Endothelial cell of hepatic sinusoid (primary cell): ENCODE measurements around the gene NR3C2.

ENCODE experiments used
- in situ Hi-C: cut with HindIII; loops from 2 replicates; pipeline ENCODE4 v1.10.0; 2017; ENCODE audit warnings: low sequenced_read_pairs

NR3C2 gene

GRCh38 chr4:148060264-148061140 is 381.7 kb downstream of the NR3C2 start:
- in situ Hi-C loops: no loop called here

GRCh38 chr4:148059617-148060180 is 382.5 kb downstream of the NR3C2 start:
- in situ Hi-C loops: no loop called here

GRCh38 chr4:148057984-148058859 is 384.0 kb downstream of the NR3C2 start:
- in situ Hi-C loops: no loop called here

GRCh38 chr4:148057516-148057915 is 384.7 kb downstream of the NR3C2 start:
- in situ Hi-C loops: no loop called here

DNA sequence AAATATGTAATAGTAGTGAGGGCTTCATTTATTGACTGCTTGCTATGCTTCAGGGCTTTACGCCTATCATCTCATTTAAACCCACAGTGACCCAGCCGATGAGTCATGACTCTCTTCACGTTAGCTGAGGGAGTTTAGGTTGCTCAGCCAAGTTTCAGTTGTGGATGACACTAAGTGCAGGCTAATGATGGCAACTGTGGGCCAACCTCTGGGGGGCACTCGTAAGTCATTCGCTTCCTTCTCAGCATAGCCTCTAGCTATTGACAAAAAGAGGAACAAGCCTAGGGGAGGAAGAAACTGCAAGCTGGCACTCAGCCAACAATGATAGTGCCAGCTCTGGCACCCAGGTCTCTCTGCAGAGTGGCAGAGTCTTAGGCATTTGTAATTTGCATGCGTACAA is 385.3 kb downstream of the NR3C2 start:
- in situ Hi-C loops: no loop called here

GRCh38 chr4:148055844-148056243 is 386.4 kb downstream of the NR3C2 start:
- in situ Hi-C loops: no loop called here

DNA sequence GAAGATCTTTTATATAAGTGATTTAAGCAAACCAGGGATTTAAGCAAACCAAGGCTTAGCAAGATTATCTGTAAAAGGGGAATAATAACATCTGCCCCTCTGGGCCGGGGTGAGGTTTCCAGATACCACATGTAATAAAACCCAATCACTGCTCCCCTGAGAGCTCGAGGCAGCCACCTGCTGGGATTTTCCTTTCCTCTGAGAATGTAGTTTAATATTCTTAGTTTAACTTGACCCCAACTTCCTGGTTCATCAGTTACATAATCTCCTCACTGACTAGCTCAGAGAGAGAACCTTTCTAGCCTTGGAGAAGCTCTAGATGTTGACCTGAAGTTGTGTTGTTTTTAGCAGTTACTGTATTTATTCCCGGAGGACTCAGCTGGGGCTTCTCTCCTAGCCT is 387.9 kb downstream of the NR3C2 start:
- in situ Hi-C loops: no loop called here

DNA sequence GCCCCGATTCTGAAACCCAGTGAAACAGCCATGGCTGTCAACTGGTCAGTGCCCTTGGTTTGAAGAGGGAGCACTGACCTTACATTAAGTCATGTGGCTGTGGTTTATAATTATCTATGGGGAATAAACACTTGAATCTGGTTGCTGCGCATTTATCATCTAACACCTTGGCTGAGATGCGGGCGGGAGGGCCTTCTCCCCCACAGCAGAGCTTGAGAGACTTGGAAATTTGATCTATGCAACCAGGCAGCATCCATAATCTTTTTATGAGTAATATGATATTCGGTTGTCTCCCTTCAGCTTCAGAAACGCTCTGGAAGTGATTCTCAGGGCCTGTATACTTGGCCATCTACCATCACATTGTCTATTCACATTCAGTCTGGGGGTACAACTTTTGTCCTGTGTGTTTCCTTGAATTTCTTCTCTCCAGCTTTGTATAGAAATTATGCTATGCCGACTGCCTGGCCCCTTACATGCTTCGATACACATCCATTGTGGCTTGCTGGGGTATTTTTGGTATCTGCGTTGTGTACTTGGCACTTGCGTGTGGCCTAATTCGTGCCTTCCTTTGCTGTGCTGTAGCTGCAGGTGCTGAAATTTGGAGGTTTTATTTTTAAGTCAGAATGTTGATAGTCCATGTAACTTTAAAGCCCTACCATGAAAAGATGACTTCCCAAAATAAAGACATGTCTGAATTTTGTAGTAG is 388.8 kb downstream of the NR3C2 start:
- in situ Hi-C loops: no loop called here

DNA sequence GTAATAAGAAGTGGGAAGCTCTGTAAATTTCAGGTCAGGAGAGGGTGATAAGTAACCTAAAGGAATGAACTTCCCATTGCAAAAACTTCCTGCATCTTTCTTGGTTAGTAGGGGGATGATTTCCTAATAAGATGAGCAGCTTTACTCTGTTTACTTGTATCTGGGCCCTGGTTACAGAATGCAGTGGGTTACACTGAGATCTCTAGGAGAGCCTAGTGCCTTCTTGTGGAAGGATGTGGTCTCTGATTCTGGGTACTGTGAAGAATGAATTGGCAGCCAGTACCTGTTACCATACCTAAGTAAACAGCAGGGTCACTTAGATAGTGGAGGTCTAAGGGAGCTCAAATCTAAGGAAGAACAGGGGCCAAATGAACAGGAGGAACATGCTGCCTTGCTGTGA is 389.8 kb downstream of the NR3C2 start:
- in situ Hi-C loops: no loop called here

GRCh38 chr4:148051403-148051802 is 390.8 kb downstream of the NR3C2 start:
- in situ Hi-C loops: no loop called here

DNA sequence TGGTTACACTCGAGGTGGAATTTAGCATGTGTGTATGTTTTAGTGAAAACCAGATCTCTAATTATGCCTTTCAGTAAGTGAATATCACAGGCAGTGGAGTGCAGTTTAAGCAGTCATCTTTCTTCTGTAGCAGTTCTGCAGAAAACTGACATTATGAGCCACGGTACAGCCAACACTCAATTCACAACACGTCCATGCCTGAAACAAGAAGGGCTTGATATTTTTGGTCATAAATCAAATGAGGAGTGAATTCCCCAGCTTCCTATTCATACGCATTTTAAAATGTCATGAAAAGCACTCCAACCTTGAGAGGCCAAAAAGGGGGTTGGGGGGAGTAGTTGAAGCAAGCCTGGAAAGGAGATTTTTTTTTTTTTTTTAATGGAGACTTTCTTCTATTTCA is 393.6 kb downstream of the NR3C2 start:
- in situ Hi-C loops: no loop called here

- in situ Hi-C loops: no loop called here
These were observed 397.3 kb downstream of the NR3C2 start for GRCh38 chr4:148044912-148045352.

DNA sequence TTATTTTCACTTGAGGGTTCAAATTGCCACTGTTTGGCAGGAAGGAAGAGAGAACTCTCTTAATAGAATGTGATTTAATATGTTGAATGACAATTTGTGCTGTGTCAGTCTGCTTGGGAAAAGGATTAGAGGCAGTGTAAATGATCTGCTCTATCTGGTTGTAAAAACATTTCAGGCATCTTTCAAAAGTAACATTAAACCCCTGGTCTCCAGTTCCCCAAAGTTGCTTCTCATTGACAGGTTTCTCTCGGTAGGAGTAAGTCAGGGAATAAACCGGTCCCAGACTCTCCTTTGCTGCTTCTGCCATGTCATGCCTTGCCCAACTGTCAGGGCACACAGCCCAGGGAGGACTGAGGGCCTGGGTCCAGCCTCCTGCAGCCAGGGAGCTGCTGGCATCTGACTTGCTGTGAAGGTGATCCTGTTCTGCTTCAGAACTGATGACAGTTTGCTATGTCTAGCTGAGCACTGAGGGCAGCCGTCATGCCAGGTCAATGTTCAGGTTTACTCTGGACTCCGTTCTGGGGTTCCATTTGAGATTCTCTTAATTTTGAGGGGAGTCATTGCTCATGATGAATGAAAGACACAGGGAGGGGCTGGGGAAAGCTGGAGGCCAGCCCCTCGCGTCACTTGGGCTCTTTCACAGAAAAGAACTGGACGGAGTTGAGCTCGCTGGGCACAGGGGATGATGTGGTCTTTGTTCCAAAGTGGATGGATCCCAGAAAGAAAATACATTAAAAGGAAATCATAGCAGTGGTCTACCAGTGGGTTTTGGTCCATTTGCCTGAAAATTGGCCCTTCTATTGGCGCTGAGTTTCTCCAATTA is 397.9 kb downstream of the NR3C2 start:
- in situ Hi-C loops: no loop called here

DNA sequence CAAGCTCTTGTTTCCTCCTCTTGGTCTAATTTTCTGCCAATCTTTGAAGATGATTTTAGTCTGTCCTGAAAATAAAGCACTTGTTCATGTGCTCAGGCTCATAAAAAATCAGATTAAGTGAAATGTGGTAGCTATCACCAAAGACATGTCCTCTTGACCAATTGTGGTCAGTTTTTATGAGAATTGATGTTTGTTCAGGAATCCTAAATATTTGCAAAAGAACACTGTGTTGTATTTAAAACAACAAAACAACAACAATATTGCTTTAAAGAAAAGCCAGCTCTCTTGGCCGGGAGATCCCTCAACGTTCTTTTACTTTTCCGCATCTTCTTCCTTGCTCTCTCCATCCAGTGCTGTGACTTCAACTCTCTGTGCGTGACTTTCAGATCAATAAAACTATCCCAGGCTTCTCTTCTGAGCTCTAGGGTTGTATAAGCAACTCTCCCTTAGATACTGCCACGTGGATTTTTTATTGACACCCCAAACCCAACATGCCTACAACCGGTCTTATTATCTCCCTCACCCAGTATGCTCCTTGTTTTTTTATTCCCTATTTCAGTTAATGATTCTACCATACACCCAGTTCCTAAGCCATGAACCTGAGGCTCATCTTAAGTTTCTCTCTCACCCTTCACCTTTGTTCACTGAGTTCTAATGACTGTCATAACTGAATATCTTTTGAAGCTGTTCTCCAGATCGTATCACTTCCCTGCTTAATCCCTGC is 400.4 kb downstream of the NR3C2 start:
- in situ Hi-C loops: no loop called here

DNA sequence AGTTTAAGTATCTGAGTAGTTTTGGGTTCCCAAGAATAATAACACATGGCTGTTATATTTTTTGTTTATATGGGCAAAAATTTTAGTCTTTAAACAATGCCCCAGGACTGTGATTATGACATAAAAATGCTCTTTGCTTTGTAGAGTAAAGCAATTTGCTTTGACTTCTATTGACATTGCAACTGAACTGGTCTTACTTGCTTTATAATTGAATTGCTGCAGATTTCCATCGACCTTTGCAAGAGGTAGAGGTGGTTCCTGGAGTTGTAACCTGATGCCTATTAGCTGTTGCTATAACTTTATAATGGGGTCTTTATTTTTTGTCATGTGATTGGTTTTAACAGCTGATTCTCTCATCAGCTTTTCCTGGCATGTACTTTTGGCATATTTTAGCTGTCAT is 407.4 kb downstream of the NR3C2 start:
- in situ Hi-C loops: no loop called here

DNA sequence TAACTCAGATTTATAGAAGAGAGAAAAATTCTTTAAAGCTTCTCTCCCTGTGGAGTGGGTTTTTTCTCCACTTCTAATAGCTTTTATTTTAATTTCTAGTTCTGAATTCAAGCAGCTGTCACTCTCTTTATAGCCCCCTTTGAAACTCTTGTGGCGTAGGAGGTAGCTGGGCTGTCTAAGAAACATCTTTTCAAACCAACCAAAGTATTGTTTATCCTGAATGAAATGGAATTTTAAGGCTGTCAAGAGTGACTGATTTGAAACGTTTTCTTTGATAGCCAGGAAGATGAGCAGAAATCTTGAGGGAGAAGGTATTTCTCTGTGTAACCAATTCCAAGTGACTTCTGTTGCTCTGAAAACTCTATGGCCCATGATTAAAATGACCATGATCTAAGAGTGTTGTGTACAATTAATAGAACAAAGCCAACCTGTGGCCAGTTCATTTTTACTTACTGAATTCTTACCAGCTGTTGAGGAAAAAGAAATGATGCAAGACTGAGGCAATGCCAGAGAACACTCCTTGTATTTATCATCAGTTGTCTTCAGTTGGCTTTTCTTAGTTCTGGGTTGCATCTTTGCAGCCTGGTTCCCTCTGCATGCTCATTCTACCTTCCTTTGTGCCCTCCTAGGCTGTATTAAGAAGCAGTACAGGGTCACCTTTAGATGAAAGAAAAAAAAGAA is 411.9 kb downstream of the NR3C2 start:
- in situ Hi-C loops: no loop called here

DNA sequence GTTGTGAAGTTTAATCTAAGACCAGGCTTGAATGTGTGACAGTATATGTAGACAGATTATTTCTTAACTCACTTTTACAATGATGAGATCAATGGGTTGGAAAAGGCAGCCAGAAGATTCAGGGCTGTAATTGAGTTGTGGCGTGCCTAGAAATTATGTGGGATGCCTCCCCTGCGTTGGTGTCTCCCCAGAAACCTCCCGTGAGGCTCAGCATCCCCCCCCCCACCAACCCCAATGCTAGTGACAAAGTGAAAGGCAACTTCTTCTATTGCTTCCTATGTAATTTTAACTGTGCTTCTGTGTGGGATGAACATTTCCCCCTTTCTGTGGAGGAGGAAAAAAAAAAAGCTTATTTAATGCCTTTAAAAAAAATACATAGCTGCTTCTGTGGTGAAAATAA is 412.4 kb downstream of the NR3C2 start:
- in situ Hi-C loops: no loop called here
